DND-41 (cell line): ENCODE results near the gene HOXD12.

ENCODE experiments used
- EZH2 ChIP-seq: IDR thresholded peaks from 3 replicates; pipeline ENCODE4 v1.6.1; 2012; ENCODE audit warnings: borderline replicate concordance, low read depth, mild to moderate bottlenecking, moderate library complexity, low read length, inconsistent platforms; ENCODE audit not compliant: severe bottlenecking
- TF ChIP-seq, protein P1 (sequence below): IDR thresholded peaks from 2 replicates; pipeline ENCODE4 v1.5.1; 2012; ENCODE audit warnings: borderline replicate concordance, low read length, moderate library complexity, mild to moderate bottlenecking; ENCODE audit not compliant: poor library complexity, severe bottlenecking; ENCODE audit errors: extremely low read depth

GRCh38 chr2:176067589-176068418 lies 31.8 kb upstream of the HOXD12 start:
- TF ChIP-seq, protein P1, sequence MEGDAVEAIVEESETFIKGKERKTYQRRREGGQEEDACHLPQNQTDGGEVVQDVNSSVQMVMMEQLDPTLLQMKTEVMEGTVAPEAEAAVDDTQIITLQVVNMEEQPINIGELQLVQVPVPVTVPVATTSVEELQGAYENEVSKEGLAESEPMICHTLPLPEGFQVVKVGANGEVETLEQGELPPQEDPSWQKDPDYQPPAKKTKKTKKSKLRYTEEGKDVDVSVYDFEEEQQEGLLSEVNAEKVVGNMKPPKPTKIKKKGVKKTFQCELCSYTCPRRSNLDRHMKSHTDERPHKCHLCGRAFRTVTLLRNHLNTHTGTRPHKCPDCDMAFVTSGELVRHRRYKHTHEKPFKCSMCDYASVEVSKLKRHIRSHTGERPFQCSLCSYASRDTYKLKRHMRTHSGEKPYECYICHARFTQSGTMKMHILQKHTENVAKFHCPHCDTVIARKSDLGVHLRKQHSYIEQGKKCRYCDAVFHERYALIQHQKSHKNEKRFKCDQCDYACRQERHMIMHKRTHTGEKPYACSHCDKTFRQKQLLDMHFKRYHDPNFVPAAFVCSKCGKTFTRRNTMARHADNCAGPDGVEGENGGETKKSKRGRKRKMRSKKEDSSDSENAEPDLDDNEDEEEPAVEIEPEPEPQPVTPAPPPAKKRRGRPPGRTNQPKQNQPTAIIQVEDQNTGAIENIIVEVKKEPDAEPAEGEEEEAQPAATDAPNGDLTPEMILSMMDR = no peak
- TF ChIP-seq EZH2 = no peak
